ENCODE data around the gene PACRG.

DNA sequence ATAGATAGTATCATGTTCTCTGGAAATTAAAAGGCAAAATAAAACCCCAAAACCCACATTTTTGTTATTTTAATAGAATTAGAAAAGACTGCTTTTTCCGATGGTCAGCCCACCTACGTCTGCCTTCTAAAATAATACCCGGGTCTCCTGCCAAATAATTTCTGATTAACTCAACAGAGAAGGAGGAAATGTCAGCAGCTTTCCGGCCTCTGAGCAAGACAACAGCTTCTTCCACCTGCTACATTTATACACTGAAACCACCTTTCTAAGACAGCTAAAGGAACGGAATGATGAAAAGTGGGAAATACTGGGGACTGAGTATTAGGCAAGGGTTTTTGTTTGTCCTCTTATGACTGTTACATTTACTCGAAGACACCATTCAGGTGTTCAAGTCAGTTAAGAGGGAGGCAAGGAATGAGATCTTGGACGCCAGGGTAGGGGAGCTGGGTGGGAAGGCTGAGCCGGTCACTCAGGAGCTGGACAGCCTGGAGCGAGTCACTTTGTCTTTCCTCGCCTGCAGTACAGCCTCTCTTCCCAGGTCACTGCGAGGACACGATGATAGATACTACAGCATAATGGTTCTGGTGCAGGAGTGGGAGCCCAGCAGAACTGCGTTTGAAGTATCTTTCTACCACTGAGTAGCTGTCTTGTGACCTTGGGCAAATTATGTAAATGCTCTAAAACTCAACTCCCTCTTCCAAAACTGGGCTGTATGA lies 590.5 kb downstream of the PACRG start:
- TF ChIP-seq EZH2 (IDR thresholded peaks at IDR 0.05; ENCODE audit: insufficient read depth, poor library complexity, severe bottlenecking) (no peak), EZH2phosphoT487 (IDR thresholded peaks at IDR 0.05; ENCODE audit: insufficient read depth, low read depth) (no peak)
